GM23338 (cell line): ENCODE data around the gene FBXW8. TPM values are rescaled to one million over a fixed set of nuclear protein-coding genes. Genes with fewer than 3 reads are reported as not detected.

Experiments
- ATAC-seq: fragments of 200-7000 bp; cut with Tn5 transposase; 3 replicates; pipeline ENCODE4 v1.9.1; 2020
- DNase-seq: peaks from one replicate; pipeline ENCODE4 v3.0.0-alpha.2; 2015; ENCODE audit warnings: low spot score
- H2AFZ ChIP-seq: fragments of 200-600 bp; sonication (generic); 2 replicates; pipeline ENCODE4 v1.8.0; 2016; ENCODE audit warnings: antibody characterized with exemption, mild to moderate bottlenecking, moderate library complexity
- H3F3A ChIP-seq: fragments of 200-600 bp; sonication (generic); replicated peaks from 2 replicates; pipeline ENCODE4 v1.8.0; 2017; ENCODE audit warnings: antibody characterized with exemption, mixed run types, low read depth
- H3K27ac ChIP-seq: fragments of 200-600 bp; sonication (generic); 2 replicates; pipeline ENCODE4 v1.6.1; 2016; ENCODE audit warnings: low read depth
- H3K27me3 ChIP-seq: fragments of 200-600 bp; sonication (generic); 2 replicates; pipeline ENCODE4 v1.8.0; 2016; ENCODE audit warnings: mild to moderate bottlenecking, mixed run types, moderate library complexity; ENCODE audit not compliant: insufficient read depth
- H3K36me3 ChIP-seq: fragments of 200-600 bp; sonication (generic); 2 replicates; pipeline ENCODE4 v1.8.0; 2016; ENCODE audit warnings: mild to moderate bottlenecking; ENCODE audit not compliant: insufficient read depth
- H3K4me1 ChIP-seq: fragments of 200-600 bp; sonication (generic); 2 replicates; pipeline ENCODE4 v1.8.0; 2016; ENCODE audit warnings: mild to moderate bottlenecking, moderate library complexity; ENCODE audit not compliant: insufficient read depth
- H3K4me2 ChIP-seq: fragments of 200-600 bp; sonication (generic); 2 replicates; pipeline ENCODE4 v1.7.1; 2017; ENCODE audit warnings: mixed run types
- H3K4me3 ChIP-seq: fragments of 200-600 bp; sonication (generic); 2 replicates; pipeline ENCODE4 v1.6.1; 2016; ENCODE audit warnings: mixed run types
- H3K79me2 ChIP-seq: fragments of 200-600 bp; sonication (generic); replicated peaks from 2 replicates; pipeline ENCODE4 v1.8.0; 2017; ENCODE audit warnings: mild to moderate bottlenecking; ENCODE audit not compliant: insufficient read depth
- H3K9me2 ChIP-seq: fragments of 200-600 bp; sonication (generic); 2 replicates; pipeline ENCODE4 v1.8.0; 2017; ENCODE audit not compliant: insufficient read depth
- H4K20me1 ChIP-seq: fragments of 200-600 bp; sonication (generic); replicated peaks from 2 replicates; pipeline ENCODE4 v1.8.0; 2017; ENCODE audit warnings: mild to moderate bottlenecking; ENCODE audit not compliant: insufficient read depth
- H3K27ac Mint-ChIP-seq: 2 replicates; pipeline ENCODE4 v1.8.0; 2020; ENCODE audit warnings: inconsistent platforms, mild to moderate bottlenecking, moderate library complexity, mixed read lengths
- H3K27me3 Mint-ChIP-seq: 3 replicates; pipeline ENCODE4 v1.8.0; 2022; ENCODE audit warnings: low read depth, mild to moderate bottlenecking, moderate library complexity, mixed read lengths, inconsistent platforms; ENCODE audit not compliant: insufficient read depth, poor library complexity
- H3K36me3 Mint-ChIP-seq: 3 replicates; pipeline ENCODE4 v1.8.0; 2021; ENCODE audit warnings: low read depth, mild to moderate bottlenecking, inconsistent platforms, moderate library complexity, mixed read lengths
- H3K4me1 Mint-ChIP-seq: 3 replicates; pipeline ENCODE4 v1.8.0; 2020; ENCODE audit warnings: mild to moderate bottlenecking, inconsistent platforms, mixed read lengths
- H3K4me3 Mint-ChIP-seq: 3 replicates; pipeline ENCODE4 v1.8.0; 2021; ENCODE audit warnings: moderate library complexity, mild to moderate bottlenecking, inconsistent platforms, mixed read lengths
- H3K9me3 Mint-ChIP-seq: 3 replicates; pipeline ENCODE4 v1.8.0; 2020; ENCODE audit warnings: moderate library complexity, mild to moderate bottlenecking, inconsistent platforms, mixed read lengths
- CREB1 ChIP-seq: fragments of 250-450 bp; sonication (Bioruptor Pico); IDR thresholded peaks from 2 replicates; pipeline ENCODE4 v1.5.0; 2020; ENCODE audit warnings: low read depth, mild to moderate bottlenecking, moderate library complexity
- CTCF ChIP-seq, 2 experiments: fragments of 200-600 bp in 1 of 2; sonication (generic) in 1 of 2; conservative IDR thresholded peaks; 2 replicates each; pipeline versions ENCODE4 v1.5.1 to v1.6.1; 2016 to 2017; ENCODE audit warnings: antibody characterized with exemption in 2 of 2, low read depth in 2 of 2, mild to moderate bottlenecking in 2 of 2, moderate library complexity in 1 of 2
- ETS1 ChIP-seq: IDR thresholded peaks from 2 replicates; pipeline ENCODE4 v1.6.1; 2016; ENCODE audit warnings: antibody characterized with exemption
- EZH2 ChIP-seq: fragments of 200-600 bp; sonication (generic); IDR thresholded peaks from one replicate; pipeline ENCODE4 v1.8.0; 2017; ENCODE audit warnings: antibody characterized with exemption, mild to moderate bottlenecking, low read depth; ENCODE audit not compliant: unreplicated experiment
- EZH2phosphoT487 ChIP-seq: fragments of 200-600 bp; sonication (generic); IDR thresholded peaks from one replicate; pipeline ENCODE4 v1.8.1; 2018; ENCODE audit warnings: antibody characterized with exemption; ENCODE audit not compliant: unreplicated experiment
- JUNB ChIP-seq: IDR thresholded peaks from one replicate; pipeline ENCODE4 v1.6.1; 2016; ENCODE audit warnings: antibody characterized with exemption; ENCODE audit not compliant: unreplicated experiment
- NANOG ChIP-seq: IDR thresholded peaks from 2 replicates; pipeline ENCODE4 v1.6.1; 2016; ENCODE audit warnings: antibody characterized with exemption, borderline replicate concordance
- POLR2AphosphoS5 ChIP-seq: IDR thresholded peaks from 2 replicates; pipeline ENCODE4 v1.6.1; 2016; ENCODE audit warnings: antibody characterized with exemption, low read depth
- REST ChIP-seq: IDR thresholded peaks from one replicate; pipeline ENCODE4 v1.6.1; 2018; ENCODE audit warnings: antibody characterized with exemption; ENCODE audit not compliant: unreplicated experiment
- STAT1 ChIP-seq: IDR thresholded peaks from one replicate; pipeline ENCODE4 v1.6.1; 2016; ENCODE audit warnings: antibody characterized with exemption; ENCODE audit not compliant: unreplicated experiment
- ZNF114 ChIP-seq: fragments of 250-450 bp; sonication (Bioruptor Pico); IDR thresholded peaks from 2 replicates; pipeline ENCODE4 v1.5.0; 2020; ENCODE audit warnings: mild to moderate bottlenecking, moderate library complexity
- ZNF331 ChIP-seq: fragments of 250-450 bp; sonication (Bioruptor Pico); IDR thresholded peaks from 2 replicates; pipeline ENCODE4 v1.5.0; 2020; ENCODE audit warnings: low read depth, mild to moderate bottlenecking, moderate library complexity
- ZNF462 ChIP-seq: fragments of 250-450 bp; sonication (Bioruptor Pico); IDR thresholded peaks from 2 replicates; pipeline ENCODE4 v1.5.0; 2020; ENCODE audit warnings: mild to moderate bottlenecking, moderate library complexity
- polyA plus RNA-seq: library from polyadenylated mRNA; unstranded; fragments of >200 nt; fragmentation: Nextera tagmentation; extraction: Ambion mirVana; gene quantifications from 2 replicates; pipeline ENCODE4 v1.2.1, GENCODE V29; 2016
- total RNA-seq: library from RNA; depleted of rRNA; stranded (reverse); fragments of >200 nt; shearing (Covaris generic); gene quantifications from 2 replicates; pipeline ENCODE4 v1.2.3, GENCODE V29; 2014

Gene FBXW8
- total and polyA plus RNA-seq, 2 experiments from 2014 or later, result 4.6 to 13.9 TPM

GRCh38 chr12:117018276-117018675 lies 107.5 kb downstream of the FBXW8 start:
- no peak overlapping the region for H3K27ac Mint-ChIP-seq
- H3K9me2 ChIP-seq, result no peaks in the 10 kb centered on the region
- H3K27me3 ChIP-seq, result no peaks in the 10 kb centered on the region
- H3K4me2 ChIP-seq, result no peak overlapping the region
- peaks cover 33% of the 10 kb centered on the region for H3K36me3 Mint-ChIP-seq
- H3K9me3 Mint-ChIP-seq, result no peaks in the 10 kb centered on the region
- no peak overlapping the region for H3K27ac ChIP-seq
- DNase-seq (no peak), ATAC-seq (no peak)
- H3F3A ChIP-seq, result no peaks in the 10 kb centered on the region
- no peak overlapping the region for H3K4me3 Mint-ChIP-seq
- H3K36me3 ChIP-seq, result no peaks in the 10 kb centered on the region
- H3K27me3 Mint-ChIP-seq, result no peaks in the 10 kb centered on the region
- TF ChIP-seq REST, result no peak
- no peak for TF ChIP-seq STAT1
- no peak for TF ChIP-seq ETS1
- no peak for TF ChIP-seq EZH2
- no peak for TF ChIP-seq CTCF (conservative IDR thresholded peaks at IDR 0.05; ENCODE audit: low read depth in 2 of 2)
- no peak for TF ChIP-seq JUNB
- no peak for TF ChIP-seq POLR2AphosphoS5
- no peak for TF ChIP-seq ZNF114 (CRISPR knock-in tag)
- TF ChIP-seq CREB1 (CRISPR knock-in tag), result no peak
- TF ChIP-seq ZNF331 (CRISPR knock-in tag), result no peak
- TF ChIP-seq ZNF462 (CRISPR knock-in tag), result no peak
- TF ChIP-seq NANOG, result no peak
- no peak for TF ChIP-seq EZH2phosphoT487
- no peaks in the 10 kb centered on the region for H3K4me1 ChIP-seq
- peaks cover 5% of the 10 kb centered on the region; the same call in 1 of the 2 replicates for H4K20me1 ChIP-seq
- H3K79me2 ChIP-seq, result 0 out of 2 replicates have a peak, but pooled peaks cover 6% of the 10 kb centered on the region
- H3K4me1 Mint-ChIP-seq, result peaks cover 17% of the 10 kb centered on the region
- no peak overlapping the region for H3K4me3 ChIP-seq
- H2AFZ ChIP-seq, result no peak overlapping the region
